Peyer's patch (tissue), 4 donors: ENCODE data around the gene RRP15.

Experiments
- CTCF ChIP-seq, 6 experiments: fragments of 450-650 bp in 4 of 6; fragments of 200-600 bp in 2 of 6; sonication (generic) in 1 of 6; IDR thresholded peaks; one replicate each; pipeline ENCODE4 v1.5.1; 2017 to 2019; ENCODE audit warnings: antibody characterized with exemption in 6 of 6, mild to moderate bottlenecking in 3 of 6, moderate library complexity in 1 of 6
- POLR2A ChIP-seq, 2 donors: fragments of 450-650 bp; IDR thresholded peaks; one replicate each; pipeline ENCODE4 v1.5.1; 2017; ENCODE audit warnings: antibody characterized with exemption in 2 of 2, mild to moderate bottlenecking in 2 of 2, moderate library complexity in 2 of 2

GRCh38 chr1:218324226-218324580 lies 39.1 kb downstream of the RRP15 start:
- TF ChIP-seq CTCF (IDR thresholded peaks at IDR 0.05) (no peak), POLR2A (IDR thresholded peaks at IDR 0.05) (no peak)
